Activated CD4-positive, alpha-beta memory T cell treated with anti-CD3 and anti-CD28 coated beads for 36 hours (primary cell): ENCODE measurements around the gene B4GALT3. TPM values are rescaled to one million over a fixed set of nuclear protein-coding genes. Genes with fewer than 3 reads are reported as not detected.

Experiments used
- CTCF ChIA-PET: fragments of 350-600 bp; sonication (Branson Sonifier 250); formaldehyde crosslinking; loops from one replicate; lab custom pipeline; 2021; ENCODE audit warnings: antibody characterized with exemption, inconsistent platforms; lab: Charles Lee
- POLR2A ChIA-PET: fragments of 350-600 bp; sonication (Branson Sonifier 250); formaldehyde crosslinking; loops from one replicate; lab custom pipeline; 2021; ENCODE audit warnings: antibody characterized with exemption; lab: Charles Lee
- DNase-seq: peaks from one replicate; pipeline ENCODE4 v3.0.0-alpha.2; 2020
- H3K27ac Mint-ChIP-seq: one replicate; pipeline ENCODE4 v1.8.0; 2021; ENCODE audit warnings: mixed read lengths
- H3K27me3 Mint-ChIP-seq: one replicate; pipeline ENCODE4 v1.8.0; 2021; ENCODE audit warnings: mixed read lengths
- H3K36me3 Mint-ChIP-seq: one replicate; pipeline ENCODE4 v1.8.0; 2021; ENCODE audit warnings: mixed read lengths
- H3K4me1 Mint-ChIP-seq: one replicate; pipeline ENCODE4 v1.8.0; 2021; ENCODE audit warnings: low read depth, mixed read lengths
- H3K4me3 Mint-ChIP-seq: one replicate; pipeline ENCODE4 v1.8.0; 2021; ENCODE audit warnings: mild to moderate bottlenecking, mixed read lengths
- H3K9me3 Mint-ChIP-seq: one replicate; pipeline ENCODE4 v1.8.0; 2021; ENCODE audit warnings: mixed read lengths
- intact Hi-C: fragments of 100-400 bp; cut with micrococcal nuclease; formaldehyde crosslinking; loops from one replicate; pipeline ENCODE4 v1.15.1; 2023
- total RNA-seq, 2 experiments: library from RNA; stranded (reverse); gene quantifications; one replicate each; pipeline ENCODE4 v1.2.3, GENCODE V29; 2021

The B4GALT3 gene
- total RNA-seq, 2 experiments from 2014 or later: 46.3 to 50.9 TPM

- intact Hi-C loops: loop anchor here (5.0 kb wide), 1 partner anchor 200 kb away; no protein-coding TSS in a partner anchor
- peaks cover 76% of the 10 kb centered on the region for H3K4me1 Mint-ChIP-seq
Measured at GRCh38 chr1:161182214-161182613, 4.9 kb upstream of the B4GALT3 start.

GRCh38 chr1:161180639-161181038 is 3.3 kb upstream of the B4GALT3 start:
- Mint-ChIP-seq H3K9me3 (no peaks in the 10 kb centered on the region), H3K4me3 (no peak overlapping the region), H3K27me3 (no peaks in the 10 kb centered on the region), H3K27ac (peak overlapping the region; percentile 81), H3K36me3 (peaks cover 2% of the 10 kb centered on the region), H3K4me1 (peaks cover 71% of the 10 kb centered on the region)
- no peak for DNase-seq
- intact Hi-C loops: loop anchor here (5.0 kb wide), 1 partner anchor 202 kb away; no protein-coding TSS in a partner anchor
- ChIA-PET CTCF (interaction anchor here (0.9 to 5.3 kb wide), 6 partner anchors 11 to 45 kb away, joined by 3 to 45 read pairs (median 19); partner anchors contain the start of genes PPOX and TOMM40L), POLR2A (interaction anchor here (1.7 kb wide), 1 partner anchor 45 kb away, joined by 4 read pairs; the partner anchor contains the start of gene TOMM40L)

More at GRCh38 chr1:161182214-161182613, 4.9 kb upstream of the B4GALT3 start:
- Mint-ChIP-seq H3K36me3 (peaks cover under 1% of the 10 kb centered on the region), H3K27ac (peak overlapping the region; percentile 95), H3K4me3 (peak overlapping the region; percentile 3), H3K27me3 (no peaks in the 10 kb centered on the region), H3K9me3 (no peaks in the 10 kb centered on the region)
- POLR2A ChIA-PET: interaction anchor here (0.7 to 1.7 kb wide), 5 partner anchors 9 to 64 kb away, joined by 3 to 14 read pairs (median 4); partner anchors contain the start of genes NDUFS2, NIT1, PFDN2 and PPOX
- CTCF ChIA-PET: interaction anchor here (0.6 to 5.3 kb wide), 18 partner anchors 9 to 258 kb away, joined by 3 to 45 read pairs (median 4); partner anchors contain the start of genes ADAMTS4, PPOX, TOMM40L and UFC1
- DNase-seq: peak; percentile 80

DNA sequence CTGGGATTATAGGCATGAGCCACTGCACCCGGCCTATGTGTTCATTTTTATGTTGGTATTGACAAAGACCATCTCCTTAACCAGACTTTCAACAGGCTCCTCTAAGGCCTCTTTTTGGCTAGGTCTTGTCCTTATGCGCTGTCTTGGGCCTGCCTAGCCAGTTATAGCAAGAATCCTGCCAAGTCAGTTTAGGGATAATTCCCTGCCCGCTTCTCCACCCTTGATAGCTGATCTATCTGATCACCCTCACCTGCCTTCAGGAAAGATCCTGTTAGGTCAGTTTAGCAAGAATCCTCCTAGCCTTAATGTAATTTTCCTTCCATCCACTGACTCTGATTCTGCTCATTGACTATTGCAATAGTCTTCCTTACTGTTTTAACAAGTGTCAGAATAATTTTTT is 2.4 kb upstream of the B4GALT3 start:
- no peaks in the 10 kb centered on the region for H3K27me3 Mint-ChIP-seq
- peaks cover 7% of the 10 kb centered on the region for H3K36me3 Mint-ChIP-seq
- intact Hi-C loops: loop anchor here (5.0 kb wide), 1 partner anchor 203 kb away; no protein-coding TSS in a partner anchor
- no peak overlapping the region for H3K4me3 Mint-ChIP-seq
- CTCF ChIA-PET: interaction anchor here (0.9 to 5.3 kb wide), 4 partner anchors 14 to 46 kb away, joined by 3 to 45 read pairs (median 23); partner anchors contain the start of genes PPOX and TOMM40L
- DNase-seq: no peak
- no peak overlapping the region for H3K27ac Mint-ChIP-seq
- no peaks in the 10 kb centered on the region for H3K9me3 Mint-ChIP-seq
- peaks cover 73% of the 10 kb centered on the region for H3K4me1 Mint-ChIP-seq
- POLR2A ChIA-PET: no interaction called here

DNA sequence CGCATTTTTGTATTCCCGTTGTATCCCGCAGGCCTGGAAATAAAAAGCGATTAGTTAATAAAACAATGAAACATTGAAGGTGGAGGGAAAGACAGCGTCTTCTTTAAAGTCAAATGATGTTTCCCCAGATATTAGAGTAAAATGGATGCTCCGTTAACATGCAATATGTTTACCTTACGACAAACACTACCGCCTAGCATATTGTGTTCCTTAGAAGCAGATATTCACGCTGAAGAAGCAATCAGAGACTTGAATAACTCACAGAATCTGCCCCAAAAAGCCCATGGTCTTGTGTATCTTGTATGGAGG is 583 bp upstream of the B4GALT3 start:
- ChIA-PET POLR2A (interaction anchor here (0.6 to 3.7 kb wide), 3 partner anchors 11 to 48 kb away, joined by 5 to 41 read pairs (median 7); partner anchors contain the start of genes PPOX and UFC1), CTCF (interaction anchor here (2.0 to 2.1 kb wide), 2 partner anchors 12 to 48 kb away, joined by 16 to 19 read pairs; partner anchors contain the start of genes PPOX and TOMM40L)
- Mint-ChIP-seq H3K4me3 (peak overlapping the region; percentile 100), H3K27ac (peak overlapping the region; percentile 97), H3K27me3 (no peaks in the 10 kb centered on the region), H3K36me3 (peaks cover 17% of the 10 kb centered on the region), H3K9me3 (no peaks in the 10 kb centered on the region), H3K4me1 (peaks cover 63% of the 10 kb centered on the region)
- no peak for DNase-seq
- intact Hi-C loops: no loop called here

DNA sequence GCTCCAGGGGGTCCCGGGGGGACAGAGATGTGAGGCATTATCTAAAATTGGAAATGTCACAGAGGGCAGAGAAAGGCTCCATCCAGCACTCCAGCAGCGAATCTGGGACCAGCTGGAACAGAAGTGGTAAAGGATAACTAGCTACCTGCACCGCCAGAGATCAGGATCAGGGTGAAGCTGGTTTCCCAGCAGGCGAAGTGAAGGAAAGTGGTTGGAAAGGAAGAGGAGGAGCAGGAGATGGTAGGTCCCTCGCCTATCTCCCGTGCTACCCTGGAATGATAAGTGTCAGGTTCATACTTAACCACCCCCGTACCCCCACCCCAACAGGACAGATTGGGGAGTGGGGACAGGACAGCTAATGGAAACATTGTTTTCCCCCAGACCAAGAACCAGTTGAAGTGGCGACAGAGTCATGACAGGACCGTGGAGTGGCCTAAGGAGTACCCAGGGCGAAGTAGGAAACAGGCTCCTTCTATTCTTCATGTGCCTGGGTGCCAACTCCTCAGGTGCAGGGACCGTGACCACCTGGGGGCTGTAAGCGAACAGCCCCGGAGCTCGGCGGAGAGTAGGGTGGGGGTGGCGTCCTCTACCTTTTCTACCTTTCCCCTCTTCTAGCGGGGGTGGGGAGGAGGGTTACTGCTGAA is 717 bp downstream of the B4GALT3 start:
- Mint-ChIP-seq H3K27me3 (no peaks in the 10 kb centered on the region), H3K27ac (peak overlapping the region; percentile 97), H3K4me1 (peaks cover 51% of the 10 kb centered on the region), H3K36me3 (peaks cover 21% of the 10 kb centered on the region), H3K4me3 (peak overlapping the region; percentile 100), H3K9me3 (no peaks in the 10 kb centered on the region)
- intact Hi-C loops: no loop called here
- ChIA-PET POLR2A (interaction anchor here (0.8 to 3.7 kb wide), 5 partner anchors 10 to 28 kb away, joined by 3 to 41 read pairs (median 5); partner anchors contain the start of genes NDUFS2, PPOX and UFC1), CTCF (interaction anchor here (0.8 to 2.9 kb wide), 6 partner anchors 11 to 205 kb away, joined by 3 to 19 read pairs (median 6); partner anchors contain the start of genes PPOX, TOMM40L and UFC1)
- no peak for DNase-seq

DNA sequence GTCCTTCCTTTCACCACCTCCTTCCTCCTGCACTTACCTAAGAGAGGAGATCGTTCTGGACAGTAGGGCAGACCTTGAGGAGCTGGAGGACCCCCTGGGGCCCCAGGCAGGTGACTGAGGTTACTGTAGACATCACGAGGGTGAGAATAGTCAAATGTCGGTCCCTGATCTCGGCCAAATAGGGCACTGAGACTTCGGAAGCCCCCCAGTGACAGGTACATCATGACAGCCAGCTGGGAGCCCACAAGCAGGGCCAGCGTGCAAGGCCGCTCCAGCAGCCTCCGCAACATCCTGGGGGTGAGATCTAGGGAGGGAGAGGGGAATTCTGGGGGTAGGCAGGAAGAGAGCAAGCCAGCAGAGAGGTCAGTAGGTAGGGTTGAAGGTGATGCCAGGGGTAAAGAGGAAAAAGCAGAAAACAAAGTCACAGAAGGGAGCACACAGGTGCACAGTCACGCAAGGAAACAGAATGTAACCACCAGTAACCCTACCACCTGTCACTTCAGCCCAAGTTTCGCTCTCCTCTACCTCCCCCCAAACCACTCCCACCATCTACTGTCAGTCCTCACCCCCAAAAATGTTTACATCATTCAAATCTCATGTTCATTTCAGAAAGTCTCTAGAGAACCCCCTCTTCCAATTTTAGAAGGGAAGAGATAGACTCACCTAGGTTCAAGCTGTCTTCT is 1.4 kb downstream of the B4GALT3 start:
- H3K4me3 Mint-ChIP-seq: peak overlapping the region; percentile 100
- no peak for DNase-seq
- intact Hi-C loops: no loop called here
- H3K27me3 Mint-ChIP-seq: no peaks in the 10 kb centered on the region
- peak overlapping the region; percentile 97 for H3K27ac Mint-ChIP-seq
- H3K9me3 Mint-ChIP-seq: no peaks in the 10 kb centered on the region
- CTCF ChIA-PET: interaction anchor here (0.8 to 2.9 kb wide), 5 partner anchors 10 to 206 kb away, joined by 3 to 19 read pairs (median 7); partner anchors contain the start of genes PPOX and TOMM40L
- H3K4me1 Mint-ChIP-seq: peaks cover 46% of the 10 kb centered on the region
- peaks cover 26% of the 10 kb centered on the region for H3K36me3 Mint-ChIP-seq
- POLR2A ChIA-PET: interaction anchor here (1.1 to 3.7 kb wide), 4 partner anchors 9 to 29 kb away, joined by 4 to 41 read pairs (median 6); partner anchors contain the start of genes PPOX and UFC1

- Mint-ChIP-seq H3K4me1 (peaks cover 37% of the 10 kb centered on the region), H3K9me3 (no peaks in the 10 kb centered on the region), H3K27me3 (no peaks in the 10 kb centered on the region), H3K36me3 (peaks cover 27% of the 10 kb centered on the region), H3K27ac (peak overlapping the region; percentile 39), H3K4me3 (no peak overlapping the region)
- no peak for DNase-seq
- CTCF ChIA-PET: interaction anchor here (1.1 to 2.9 kb wide), 2 partner anchors 9 to 18 kb away, joined by 6 to 7 read pairs; partner anchors contain the start of gene PPOX
- POLR2A ChIA-PET: interaction anchor here (3.7 kb wide), 1 partner anchor 8 kb away, joined by 41 read pairs; the partner anchor contains the start of gene PPOX
- intact Hi-C loops: no loop called here
Measured at GRCh38 chr1:161174911-161175310, 2.4 kb downstream of the B4GALT3 start.

DNA sequence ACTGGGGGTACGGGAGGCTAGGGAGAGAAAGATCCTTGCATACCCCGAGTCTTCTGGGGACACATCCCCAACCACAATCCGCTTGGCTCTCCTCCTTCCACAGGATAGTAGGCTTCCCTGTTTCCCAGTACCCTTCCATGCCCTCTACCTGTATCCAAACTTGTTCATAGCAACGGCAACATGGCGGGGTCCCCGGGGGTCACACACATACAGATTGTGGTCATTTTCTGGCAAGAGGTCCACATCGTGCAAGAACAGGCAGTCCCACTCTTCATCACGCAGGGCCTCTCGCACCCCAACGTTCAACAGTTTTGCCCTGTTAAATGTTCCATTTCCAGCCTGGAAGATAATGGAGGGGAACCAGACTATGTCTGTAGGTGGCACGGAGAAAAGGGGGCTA is 3.6 kb downstream of the B4GALT3 start:
- CTCF ChIA-PET: interaction anchor here (0.5 to 0.7 kb wide), 2 partner anchors 184 to 208 kb away, joined by 3 read pairs; no protein-coding TSS in a partner anchor
- intact Hi-C loops: no loop called here
- H3K36me3 Mint-ChIP-seq: peaks cover 27% of the 10 kb centered on the region
- peak overlapping the region; percentile 35 for H3K27ac Mint-ChIP-seq
- peaks cover 37% of the 10 kb centered on the region for H3K4me1 Mint-ChIP-seq
- DNase-seq: no peak
- no peak overlapping the region for H3K4me3 Mint-ChIP-seq
- no peaks in the 10 kb centered on the region for H3K27me3 Mint-ChIP-seq
- POLR2A ChIA-PET: no interaction called here
- H3K9me3 Mint-ChIP-seq: no peaks in the 10 kb centered on the region

- intact Hi-C loops: no loop called here
- peaks cover 27% of the 10 kb centered on the region for H3K36me3 Mint-ChIP-seq
- no peak for DNase-seq
- no peak overlapping the region for H3K27ac Mint-ChIP-seq
- ChIA-PET CTCF (interaction anchor here (0.7 kb wide), 1 partner anchor 209 kb away, joined by 3 read pairs; no protein-coding TSS in a partner anchor), POLR2A (interaction anchor here (0.7 kb wide), 1 partner anchor 9 kb away, joined by 3 read pairs; no protein-coding TSS in a partner anchor)
- peaks cover 38% of the 10 kb centered on the region for H3K4me1 Mint-ChIP-seq
- H3K4me3 Mint-ChIP-seq: no peak overlapping the region
- no peaks in the 10 kb centered on the region for H3K9me3 Mint-ChIP-seq
- H3K27me3 Mint-ChIP-seq: no peaks in the 10 kb centered on the region
Measured at GRCh38 chr1:161172776-161173376, 4.4 kb downstream of the B4GALT3 start.

GRCh38 chr1:161172349-161172748 is 5.0 kb downstream of the B4GALT3 start:
- ChIA-PET POLR2A (interaction anchor here (0.7 kb wide), 1 partner anchor 9 kb away, joined by 3 read pairs; no protein-coding TSS in a partner anchor), CTCF (no interaction called here)
- no peak overlapping the region for H3K4me3 Mint-ChIP-seq
- H3K27ac Mint-ChIP-seq: no peak overlapping the region
- no peaks in the 10 kb centered on the region for H3K9me3 Mint-ChIP-seq
- H3K27me3 Mint-ChIP-seq: no peaks in the 10 kb centered on the region
- peaks cover 35% of the 10 kb centered on the region for H3K4me1 Mint-ChIP-seq
- H3K36me3 Mint-ChIP-seq: peaks cover 27% of the 10 kb centered on the region
- DNase-seq: no peak
- intact Hi-C loops: no loop called here

- intact Hi-C loops: no loop called here
- H3K27ac Mint-ChIP-seq: no peak overlapping the region
- CTCF ChIA-PET: no interaction called here
- H3K4me1 Mint-ChIP-seq: peaks cover 40% of the 10 kb centered on the region
- no peaks in the 10 kb centered on the region for H3K9me3 Mint-ChIP-seq
- POLR2A ChIA-PET: interaction anchor here (0.5 to 1.7 kb wide), 2 partner anchors 10 to 54 kb away, joined by 3 to 4 read pairs; no protein-coding TSS in a partner anchor
- DNase-seq: no peak
- H3K36me3 Mint-ChIP-seq: peaks cover 25% of the 10 kb centered on the region
- H3K27me3 Mint-ChIP-seq: no peaks in the 10 kb centered on the region
- H3K4me3 Mint-ChIP-seq: no peak overlapping the region
Measured at GRCh38 chr1:161171696-161172095, 5.6 kb downstream of the B4GALT3 start.
